Mucosa of descending colon (tissue), 3 donors: Measurements from ENCODE around the gene NDUFA13. TPM values are rescaled to one million over a fixed set of nuclear protein-coding genes. Genes with fewer than 3 reads are reported as not detected.

Experiments used
- ATAC-seq: fragments of 200-7000 bp; cut with Tn5 transposase; one replicate; pipeline ENCODE4 v1.9.1; 2020; ENCODE audit warnings: mild to moderate bottlenecking, moderate library complexity
- DNase-seq, 3 donors: peaks; one replicate each; pipeline ENCODE4 v3.0.0-alpha.2; 2020
- H3K36me3 ChIP-seq: fragments of 200-600 bp; one replicate; pipeline ENCODE4 v1.8.0; 2021; ENCODE audit warnings: low read depth, mild to moderate bottlenecking
- H3K4me1 ChIP-seq: fragments of 200-600 bp; one replicate; pipeline ENCODE4 v1.8.0; 2021; ENCODE audit warnings: low read depth, mild to moderate bottlenecking
- H3K4me3 ChIP-seq: fragments of 200-600 bp; one replicate; pipeline ENCODE4 v1.8.0; 2021; ENCODE audit warnings: mild to moderate bottlenecking
- H3K9me3 ChIP-seq: fragments of 200-600 bp; one replicate; pipeline ENCODE4 v1.8.0; 2021; ENCODE audit warnings: mild to moderate bottlenecking
- intact Hi-C, 2 donors: fragments of 100-400 bp; cut with DNase I in 1 of 2; cut with micrococcal nuclease in 1 of 2; formaldehyde crosslinking; loops; one replicate each; pipeline versions ENCODE4 v1.11.0 to v1.11.1; 2022; cut with DNase I, micrococcal nuclease
- total RNA-seq, 3 donors: library from RNA; stranded (reverse); fragmentation: NEBNext Ultra II Directional in 2 of 3; extraction: Animal tissue kit (Norgen Biotek cat#: 25700) in 2 of 3; gene quantifications; one replicate each; pipeline versions ENCODE4 v1.2.1 to v1.2.4, GENCODE V29; 2021 to 2023
- TF ChIP-seq, protein P1 (sequence below): fragments of 200-600 bp; IDR thresholded peaks from one replicate; pipeline ENCODE4 v1.8.0; 2022; ENCODE audit warnings: antibody characterized with exemption, mild to moderate bottlenecking
- donor health status: DM: no; HTN: no; CAD: no; lungs with moderate emphysema.
- donor health status: DM: no; HTN: no; CAD: no.
- donor health status: DM: no; HTN: yes; CAD: no.

NDUFA13 gene
- total RNA-seq, 3 donors from 2014 or later = 347 to 437 (median 348) TPM

GRCh38 chr19:19525611-19526380 lies 9.8 kb downstream of the NDUFA13 start:
- TF ChIP-seq, protein P1, sequence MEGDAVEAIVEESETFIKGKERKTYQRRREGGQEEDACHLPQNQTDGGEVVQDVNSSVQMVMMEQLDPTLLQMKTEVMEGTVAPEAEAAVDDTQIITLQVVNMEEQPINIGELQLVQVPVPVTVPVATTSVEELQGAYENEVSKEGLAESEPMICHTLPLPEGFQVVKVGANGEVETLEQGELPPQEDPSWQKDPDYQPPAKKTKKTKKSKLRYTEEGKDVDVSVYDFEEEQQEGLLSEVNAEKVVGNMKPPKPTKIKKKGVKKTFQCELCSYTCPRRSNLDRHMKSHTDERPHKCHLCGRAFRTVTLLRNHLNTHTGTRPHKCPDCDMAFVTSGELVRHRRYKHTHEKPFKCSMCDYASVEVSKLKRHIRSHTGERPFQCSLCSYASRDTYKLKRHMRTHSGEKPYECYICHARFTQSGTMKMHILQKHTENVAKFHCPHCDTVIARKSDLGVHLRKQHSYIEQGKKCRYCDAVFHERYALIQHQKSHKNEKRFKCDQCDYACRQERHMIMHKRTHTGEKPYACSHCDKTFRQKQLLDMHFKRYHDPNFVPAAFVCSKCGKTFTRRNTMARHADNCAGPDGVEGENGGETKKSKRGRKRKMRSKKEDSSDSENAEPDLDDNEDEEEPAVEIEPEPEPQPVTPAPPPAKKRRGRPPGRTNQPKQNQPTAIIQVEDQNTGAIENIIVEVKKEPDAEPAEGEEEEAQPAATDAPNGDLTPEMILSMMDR = no peak
- H3K9me3 ChIP-seq = no peaks in the 10 kb centered on the region
- H3K4me1 ChIP-seq = no peaks in the 10 kb centered on the region
- no peak for ATAC-seq
- no peak for DNase-seq
- no peaks in the 10 kb centered on the region for H3K36me3 ChIP-seq
- no peak overlapping the region for H3K4me3 ChIP-seq
- intact Hi-C loops = no loop called here

- DNase-seq (no peak), ATAC-seq (no peak)
- Histone ChIP-seq H3K36me3 (no peaks in the 10 kb centered on the region), H3K4me1 (no peaks in the 10 kb centered on the region), H3K4me3 (no peak overlapping the region), H3K9me3 (no peaks in the 10 kb centered on the region)
- TF ChIP-seq, protein P1 = no peak
- intact Hi-C loops = no loop called here
Observed at GRCh38 chr19:19526581-19527370, 10.8 kb downstream of the NDUFA13 start.

DNA sequence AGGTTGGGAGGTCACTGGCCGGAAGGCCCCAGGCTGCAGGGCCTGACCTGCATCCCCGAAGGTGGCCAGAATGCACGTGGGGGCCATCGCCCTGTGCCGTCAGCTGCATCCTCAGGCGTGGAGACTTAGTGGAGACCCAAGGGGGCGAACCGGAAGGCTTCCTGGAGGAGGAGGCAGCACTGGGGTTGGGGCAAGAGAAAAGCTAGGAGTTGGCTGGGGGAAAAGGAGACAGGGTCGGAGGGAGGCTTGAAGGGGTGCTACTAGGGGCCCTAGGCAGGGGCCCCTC lies 11.3 kb downstream of the NDUFA13 start:
- Histone ChIP-seq H3K36me3 (no peaks in the 10 kb centered on the region), H3K9me3 (no peaks in the 10 kb centered on the region), H3K4me1 (peaks cover 3% of the 10 kb centered on the region), H3K4me3 (no peak overlapping the region)
- DNase-seq = no peak
- no peak for ATAC-seq
- intact Hi-C loops = no loop called here
- TF ChIP-seq, protein P1 = no peak

GRCh38 chr19:19527674-19528625 lies 11.9 kb downstream of the NDUFA13 start:
- peaks cover 6% of the 10 kb centered on the region for H3K4me1 ChIP-seq
- no peak for DNase-seq
- no peak for ATAC-seq

More at GRCh38 chr19:19527674-19528625, 11.9 kb downstream of the NDUFA13 start:
- TF ChIP-seq, protein P1 = no peak
- Histone ChIP-seq H3K36me3 (no peaks in the 10 kb centered on the region), H3K4me3 (no peak overlapping the region), H3K9me3 (no peaks in the 10 kb centered on the region)
- intact Hi-C loops = no loop called here
